Small intestine (tissue), 7 donors: ENCODE data around the gene SNAI3. TPM values are rescaled to one million over a fixed set of nuclear protein-coding genes. Genes with fewer than 3 reads are reported as not detected.

ENCODE experiments used
- DNase-seq, 2 donors: peaks; one replicate each; pipeline versions ENCODE4 v3.0.0 to v3.0.0-alpha.2; 2013
- FAIRE-seq: peaks from 2 replicates; lab custom pipeline; 2012; peaks lifted over from hg19 to GRCh38; lab: Jason Lieb, UNC
- H3K27ac ChIP-seq, 3 donors: one replicate each; pipeline ENCODE4 v1.5.1; 2013; ENCODE audit warnings: low read length in 2 of 3, mild to moderate bottlenecking in 2 of 3, control low read depth in 1 of 3, inconsistent platforms in 1 of 3, low read depth in 1 of 3, moderate library complexity in 1 of 3
- H3K27me3 ChIP-seq, 3 donors: one replicate each; pipeline ENCODE4 v1.6.1; 2013; ENCODE audit warnings: low read length in 3 of 3, inconsistent platforms in 1 of 3; ENCODE audit not compliant: control insufficient read depth in 3 of 3, insufficient read depth in 3 of 3
- H3K36me3 ChIP-seq, 3 donors: one replicate each; pipeline ENCODE4 v1.6.1; 2013; ENCODE audit warnings: low read length in 3 of 3, inconsistent platforms in 1 of 3, low read depth in 1 of 3, mild to moderate bottlenecking in 1 of 3, moderate library complexity in 1 of 3; ENCODE audit not compliant: control insufficient read depth in 3 of 3, insufficient read depth in 2 of 3
- H3K4me1 ChIP-seq, 3 donors: one replicate each; pipeline ENCODE4 v1.6.1; 2013; ENCODE audit warnings: low read length in 2 of 3, inconsistent platforms in 1 of 3, low read depth in 1 of 3, mild to moderate bottlenecking in 1 of 3, moderate library complexity in 1 of 3; ENCODE audit not compliant: control insufficient read depth in 3 of 3, insufficient read depth in 2 of 3
- H3K4me3 ChIP-seq, 3 donors: one replicate each; pipeline ENCODE4 v1.5.1; 2013; ENCODE audit warnings: low read length in 3 of 3, control low read depth in 1 of 3, inconsistent platforms in 1 of 3, low read depth in 1 of 3, mild to moderate bottlenecking in 1 of 3, moderate library complexity in 1 of 3
- H3K9me3 ChIP-seq, 2 donors: one replicate each; pipeline ENCODE4 v1.6.1; 2013; ENCODE audit warnings: low read depth in 1 of 2, low read length in 1 of 2; ENCODE audit not compliant: control insufficient read depth in 2 of 2, insufficient read depth in 1 of 2
- WGBS, 3 donors: extraction: QIAGEN DNeasy Blood & Tissue Kit; methylation state at CpG; one replicate each; pipeline ENCODE4 v1.1.7; 2013; 5-methylcytosine and 5-hydroxymethylcytosine counted together
- polyA plus RNA-seq, 4 donors: library from polyadenylated mRNA; stranded (reverse) in 3 of 4; unstranded in 1 of 4; fragments of 200-250 nt in 3 of 4; fragments of 120-200 nt in 1 of 4; gene quantifications; one replicate each; pipeline versions ENCODE4 v1.2.1 to v1.2.3, GENCODE V29; 2013
- donor health status: healthy with polysubstance abuse.
- donor health status: control.
- donor health status: control.
- donor health status: Bipolar disorder and iron deficiency.
- donor health status: healthy.

SNAI3 gene
- polyA plus RNA-seq, 4 donors = 0.45 to 3.2 (median 0.86) TPM

DNA sequence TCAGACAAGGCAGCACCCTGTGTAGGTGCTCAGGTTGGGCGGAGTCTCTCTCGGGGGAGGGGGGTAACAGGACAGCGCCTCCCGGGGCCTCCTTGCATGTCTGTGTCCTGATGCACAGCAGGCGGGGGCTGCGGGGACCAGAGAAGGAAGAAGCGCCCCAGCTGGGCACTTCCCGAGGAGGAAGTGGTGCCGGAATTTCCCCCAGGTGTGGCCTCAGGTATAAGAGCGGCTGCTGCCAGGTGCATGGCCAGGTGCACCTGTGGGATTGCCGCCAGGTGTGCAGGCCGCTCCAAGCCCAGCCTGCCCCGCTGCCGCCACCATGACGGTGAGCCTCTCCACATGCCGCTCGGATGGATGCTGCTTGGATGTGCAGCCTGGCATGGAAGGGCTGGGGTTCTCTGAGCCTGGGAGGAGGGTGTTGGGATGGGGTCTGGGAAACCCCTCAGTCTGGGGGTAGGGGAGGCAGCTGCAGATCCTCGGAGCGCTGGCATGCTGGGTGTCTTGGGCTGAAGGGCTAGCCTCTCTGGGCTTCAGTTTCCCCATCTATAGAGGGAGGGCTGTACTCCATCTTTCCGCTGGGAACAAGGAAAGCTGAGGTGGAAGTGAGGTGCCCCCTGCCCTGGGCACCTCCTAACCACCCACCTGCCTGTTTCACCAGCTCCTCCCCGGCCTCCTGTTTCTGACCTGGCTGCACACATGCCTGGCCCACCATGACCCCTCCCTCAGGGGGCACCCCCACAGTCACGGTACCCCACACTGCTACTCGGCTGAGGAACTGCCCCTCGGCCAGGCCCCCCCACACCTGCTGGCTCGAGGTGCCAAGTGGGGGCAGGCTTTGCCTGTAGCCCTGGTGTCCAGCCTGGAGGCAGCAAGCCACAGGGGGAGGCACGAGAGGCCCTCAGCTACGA lies 47.7 kb downstream of the SNAI3 start, which contains the start of gene IL17C:
Gene IL17C (plus strand): TSS at position 250 of the 908 bp plus-strand sequence. CDS start 70 bp downstream, at position 320.
- Histone ChIP-seq H3K36me3 (peaks cover 0 to 15% (median 0%) of the 10 kb centered on the region in 3 donors), H3K27ac (no peak within 1 kb of the TSS), H3K4me3 (no peak within 1 kb of the TSS), H3K9me3 (peaks cover 0 to 3% of the 10 kb centered on the region in 2 donors), H3K27me3 (peaks cover 0 to 52% (median 13%) of the 10 kb centered on the region in 3 donors), H3K4me1 (peaks cover 0 to 25% (median 4%) of the 10 kb centered on the region in 3 donors)
- no peak for FAIRE-seq
- peak; percentile 71 to 79 for DNase-seq
- 15 to 35% (median 19%) methylated on average over 26 to 27 of the region's 27 CpGs for WGBS, 3 donors

- no peak overlapping the region for H3K4me3 ChIP-seq
- peaks cover 0 to 53% (median 13%) of the 10 kb centered on the region in 3 donors for H3K27me3 ChIP-seq
- peaks cover 0 to 25% (median 4%) of the 10 kb centered on the region in 3 donors for H3K4me1 ChIP-seq
- peaks cover 0 to 3% of the 10 kb centered on the region in 2 donors for H3K9me3 ChIP-seq
- peaks cover 4 to 19% (median 5%) of the 10 kb centered on the region in 3 donors for H3K36me3 ChIP-seq
- 73 to 77% (median 73%) methylated on average over 23 of the region's 23 CpGs for WGBS, 3 donors
- FAIRE-seq (no peak), DNase-seq (no peak)
- no peak overlapping the region for H3K27ac ChIP-seq
Observed at GRCh38 chr16:88636488-88637265, 49.6 kb downstream of the SNAI3 start.

GRCh38 chr16:88635671-88636319 lies 50.5 kb downstream of the SNAI3 start:
- DNase-seq (no peak), FAIRE-seq (no peak)
- H3K4me1 ChIP-seq = peaks cover 0 to 25% (median 4%) of the 10 kb centered on the region in 3 donors
- no peak overlapping the region for H3K4me3 ChIP-seq
- peaks cover 7 to 27% (median 7%) of the 10 kb centered on the region in 3 donors for H3K36me3 ChIP-seq
- H3K9me3 ChIP-seq = no peaks in the 10 kb centered on the region
- peaks cover 0 to 50% (median 13%) of the 10 kb centered on the region in 3 donors for H3K27me3 ChIP-seq
- peak overlapping the region in 1 of 3 donors; percentile 3 for H3K27ac ChIP-seq
- WGBS, 3 donors = 87 to 91% (median 89%) methylated on average over 17 of the region's 17 CpGs

GRCh38 chr16:88634994-88635670 lies 51.2 kb downstream of the SNAI3 start:
- peaks cover 0 to 25% (median 4%) of the 10 kb centered on the region in 3 donors for H3K4me1 ChIP-seq
- FAIRE-seq (no peak), DNase-seq (no peak)
- H3K9me3 ChIP-seq = no peaks in the 10 kb centered on the region
- H3K27me3 ChIP-seq = peaks cover 0 to 43% (median 12%) of the 10 kb centered on the region in 3 donors
- H3K36me3 ChIP-seq = peaks cover 7 to 33% (median 10%) of the 10 kb centered on the region in 3 donors
- peak overlapping the region in 1 of 3 donors; percentile 61 for H3K4me3 ChIP-seq
- peak overlapping the region in 1 of 3 donors; percentile 32 for H3K27ac ChIP-seq
- WGBS, 3 donors = 38 to 47% (median 41%) methylated on average over 25 to 28 of the region's 28 CpGs

- no peak for FAIRE-seq
- H3K27ac ChIP-seq = peak overlapping the region in 2 of 3 donors; percentile 49 to 59
- peak; percentile 43 to 67 for DNase-seq
- H3K27me3 ChIP-seq = peaks cover 0 to 35% (median 10%) of the 10 kb centered on the region in 3 donors
- no peaks in the 10 kb centered on the region for H3K9me3 ChIP-seq
- peak overlapping the region in 2 of 3 donors; percentile 33 to 61 for H3K4me3 ChIP-seq
- H3K36me3 ChIP-seq = peaks cover 7 to 41% (median 15%) of the 10 kb centered on the region in 3 donors
- WGBS, 3 donors = 3 to 5% (median 3%) methylated on average over 65 to 82 of the region's 82 CpGs
- H3K4me1 ChIP-seq = peaks cover 0 to 18% (median 4%) of the 10 kb centered on the region in 3 donors
Observed at GRCh38 chr16:88634141-88634993, 51.9 kb downstream of the SNAI3 start.

GRCh38 chr16:88633684-88634140 lies 52.6 kb downstream of the SNAI3 start:
- Histone ChIP-seq H3K4me3 (peak overlapping the region in 1 of 3 donors; percentile 61), H3K27ac (peak overlapping the region in 1 of 3 donors; percentile 49), H3K36me3 (peaks cover 7 to 45% (median 15%) of the 10 kb centered on the region in 3 donors), H3K27me3 (peaks cover 0 to 29% (median 4%) of the 10 kb centered on the region in 3 donors), H3K9me3 (no peaks in the 10 kb centered on the region), H3K4me1 (peaks cover 0 to 11% (median 4%) of the 10 kb centered on the region in 3 donors)
- FAIRE-seq = no peak
- 8 to 24% (median 13%) methylated on average over 21 to 23 of the region's 23 CpGs for WGBS, 3 donors
- peak; percentile 55 to 58 for DNase-seq

DNA sequence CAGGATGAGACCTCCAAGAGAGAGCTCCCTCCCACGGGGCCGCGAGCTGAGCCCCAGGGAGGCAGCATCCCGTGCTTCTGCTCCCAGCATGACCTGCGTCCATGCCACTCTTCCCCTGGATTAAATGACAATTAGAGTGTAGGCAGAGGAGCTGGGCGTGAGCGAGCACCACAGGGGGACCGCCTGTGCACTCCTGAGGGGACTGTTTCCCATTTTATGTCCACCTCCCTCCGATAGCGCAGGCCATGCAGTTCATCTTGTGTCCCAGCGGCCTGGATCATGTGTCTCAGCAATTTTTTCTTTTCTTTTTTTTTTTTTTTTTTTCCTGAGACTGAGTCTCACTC lies 53.7 kb downstream of the SNAI3 start:
- H3K4me3 ChIP-seq = no peak overlapping the region
- H3K9me3 ChIP-seq = no peaks in the 10 kb centered on the region
- 93 to 96% (median 95%) methylated on average over 11 of the region's 11 CpGs for WGBS, 3 donors
- DNase-seq (no peak), FAIRE-seq (no peak)
- H3K36me3 ChIP-seq = peaks cover 7 to 56% (median 23%) of the 10 kb centered on the region in 3 donors
- H3K27ac ChIP-seq = no peak overlapping the region
- H3K4me1 ChIP-seq = peaks cover 0 to 8% (median 0%) of the 10 kb centered on the region in 3 donors
- H3K27me3 ChIP-seq = peaks cover 0 to 20% (median 0%) of the 10 kb centered on the region in 3 donors
